H1 (cell line): ENCODE data around the gene PHKG2. TPM values are rescaled to one million over a fixed set of nuclear protein-coding genes. Genes with fewer than 3 reads are reported as not detected.

Experiments used
- CTCF ChIA-PET: fragments of 300-600 bp; sonication (Branson Sonifier 250); formaldehyde crosslinking; loops from one replicate; lab custom pipeline; 2021; ENCODE audit not compliant: partially characterized antibody; lab: Charles Lee
- POLR2A ChIA-PET: fragments of 300-600 bp; sonication (Branson Sonifier 250); formaldehyde crosslinking; loops from one replicate; lab custom pipeline; 2021; ENCODE audit warnings: inconsistent platforms; ENCODE audit not compliant: partially characterized antibody; lab: Charles Lee
- DNase-seq, 2 experiments: peaks; one replicate each; pipeline versions ENCODE4 v3.0.0 to v3.0.0-alpha.2; 2010 to 2022; ENCODE audit warnings: low spot score in 2 of 2, low read depth in 1 of 2, mixed read lengths in 1 of 2
- FAIRE-seq: peaks from 2 replicates; lab custom pipeline; 2011; peaks lifted over from hg19 to GRCh38; lab: Jason Lieb, UNC
- H2AFZ ChIP-seq: 2 replicates; pipeline ENCODE4 v1.8.1; 2012; ENCODE audit warnings: low read length, inconsistent platforms
- H2AK5ac ChIP-seq: 2 replicates; pipeline ENCODE4 v1.6.1; 2013; ENCODE audit warnings: low read depth, low read length
- H2BK120ac ChIP-seq: replicated peaks from 2 replicates; pipeline ENCODE3; 2013; ENCODE audit warnings: low read depth, low read length, inconsistent platforms
- H2BK12ac ChIP-seq: 2 replicates; pipeline ENCODE4 v1.6.1; 2013; ENCODE audit warnings: low read depth, low read length
- H2BK15ac ChIP-seq: 2 replicates; pipeline ENCODE4 v1.6.1; 2013; ENCODE audit warnings: low read length
- H2BK20ac ChIP-seq: 2 replicates; pipeline ENCODE4 v1.6.1; 2013; ENCODE audit warnings: low read length
- H2BK5ac ChIP-seq: 2 replicates; pipeline ENCODE4 v1.6.1; 2013; ENCODE audit warnings: low read depth, low read length
- H3K14ac ChIP-seq: 2 replicates; pipeline ENCODE4 v1.6.1; 2013; ENCODE audit warnings: inconsistent platforms; ENCODE audit not compliant: insufficient read length
- H3K18ac ChIP-seq: 2 replicates; pipeline ENCODE4 v1.6.1; 2013; ENCODE audit warnings: low read length; ENCODE audit errors: extremely low read depth
- H3K23ac ChIP-seq: 2 replicates; pipeline ENCODE4 v1.6.1; 2013; ENCODE audit warnings: inconsistent platforms; ENCODE audit not compliant: insufficient read length
- H3K23me2 ChIP-seq: 2 replicates; pipeline ENCODE4 v1.6.1; 2013; ENCODE audit warnings: low read depth, low read length
- H3K27ac ChIP-seq: 2 replicates; pipeline ENCODE4 v1.6.1; 2011; ENCODE audit warnings: low read depth, low read length, inconsistent platforms
- H3K27me3 ChIP-seq, 4 experiments: replicated peaks in 1 of 4; 1 replicate in 1 of 4; 2 replicates in 3 of 4; pipeline versions ENCODE4 v1.6.1 to v1.8.1; 2011 to 2013; ENCODE audit warnings: low read length in 3 of 4, mild to moderate bottlenecking in 3 of 4, inconsistent platforms in 2 of 4, mixed read lengths in 2 of 4, moderate library complexity in 1 of 4; ENCODE audit not compliant: control insufficient read depth in 3 of 4, insufficient read depth in 3 of 4; ENCODE audit errors: extremely low read depth in 1 of 4
- H3K36me3 ChIP-seq, 4 experiments: 2 replicates each; pipeline versions ENCODE4 v1.6.1 to v1.8.1; 2011 to 2013; ENCODE audit warnings: mild to moderate bottlenecking in 4 of 4, low read length in 3 of 4, moderate library complexity in 2 of 4, control low read depth in 1 of 4, inconsistent platforms in 1 of 4; ENCODE audit not compliant: insufficient read depth in 4 of 4, control insufficient read depth in 2 of 4
- H3K4ac ChIP-seq: replicated peaks from 2 replicates; pipeline ENCODE3; 2013; ENCODE audit warnings: low read length, low read depth, mixed read lengths, inconsistent platforms; ENCODE audit not compliant: insufficient read length
- H3K4me1 ChIP-seq, 4 experiments: replicated peaks in 1 of 4; 1 replicate in 1 of 4; 2 replicates in 3 of 4; pipeline versions ENCODE4 v1.6.1 to v1.8.1; 2011 to 2013; ENCODE audit warnings: low read length in 3 of 4, inconsistent platforms in 2 of 4, mixed read lengths in 1 of 4; ENCODE audit not compliant: insufficient read depth in 4 of 4, control insufficient read depth in 3 of 4
- H3K4me2 ChIP-seq, 2 experiments: 2 replicates each; pipeline versions ENCODE4 v1.6.1 to v1.8.1; 2011 to 2013; ENCODE audit warnings: low read depth in 2 of 2, low read length in 2 of 2, control low read depth in 1 of 2, inconsistent platforms in 1 of 2, mild to moderate bottlenecking in 1 of 2; ENCODE audit not compliant: insufficient read depth in 1 of 2
- H3K4me3 ChIP-seq, 4 experiments: fragments of 200-600, 300-600 bp in 1 of 4; sonication (generic), shearing (Covaris generic), sonication (Bioruptor Twin) in 1 of 4; 2 replicates each; pipeline versions ENCODE4 v1.5.1 to v1.8.1; 2011 to 2016; ENCODE audit warnings: low read length in 4 of 4, low read depth in 3 of 4, control low read depth in 2 of 4, inconsistent platforms in 2 of 4, mild to moderate bottlenecking in 2 of 4, mixed read lengths in 1 of 4, moderate library complexity in 1 of 4; ENCODE audit not compliant: insufficient read depth in 2 of 4; ENCODE audit errors: extremely low read depth in 1 of 4
- H3K56ac ChIP-seq: replicated peaks from 2 replicates; pipeline ENCODE3; 2013; ENCODE audit warnings: low read depth, mild to moderate bottlenecking, mixed read lengths, low read length, inconsistent platforms; ENCODE audit not compliant: insufficient read length
- H3K79me1 ChIP-seq: 2 replicates; pipeline ENCODE4 v1.6.1; 2013; ENCODE audit warnings: low read depth, low read length, control low read depth
- H3K79me2 ChIP-seq, 2 experiments: 2 replicates each; pipeline versions ENCODE4 v1.6.1 to v1.8.1; 2012 to 2013; ENCODE audit warnings: low read length in 2 of 2, mild to moderate bottlenecking in 2 of 2, inconsistent platforms in 1 of 2; ENCODE audit not compliant: insufficient read depth in 2 of 2, control insufficient read depth in 1 of 2
- H3K9ac ChIP-seq, 4 experiments: replicated peaks in 1 of 4; 1 replicate in 1 of 4; 2 replicates in 3 of 4; pipeline versions ENCODE4 v1.6.1 to v1.8.1; 2011 to 2013; ENCODE audit warnings: low read depth in 3 of 4, low read length in 3 of 4, control low read depth in 2 of 4, mild to moderate bottlenecking in 2 of 4, moderate library complexity in 2 of 4, inconsistent platforms in 1 of 4; ENCODE audit errors: extremely low read depth in 1 of 4
- H3K9me3 ChIP-seq, 2 experiments: 2 replicates each; pipeline versions ENCODE4 v1.6.1 to v1.8.1; 2012 to 2013; ENCODE audit warnings: mild to moderate bottlenecking in 2 of 2, moderate library complexity in 2 of 2, control low read depth in 1 of 2, inconsistent platforms in 1 of 2, low read depth in 1 of 2, low read length in 1 of 2, mixed read lengths in 1 of 2; ENCODE audit not compliant: insufficient read depth in 2 of 2
- H4K20me1 ChIP-seq, 2 experiments: replicated peaks in 1 of 2; 2 replicates each; pipeline versions ENCODE3 to v1.8.1; 2011 to 2013; ENCODE audit warnings: inconsistent platforms in 2 of 2, low read length in 2 of 2, mild to moderate bottlenecking in 1 of 2; ENCODE audit not compliant: insufficient read depth in 2 of 2, control insufficient read depth in 1 of 2
- H4K5ac ChIP-seq: 2 replicates; pipeline ENCODE4 v1.6.1; 2013; ENCODE audit warnings: low read length, low read depth, mixed read lengths, inconsistent platforms; ENCODE audit not compliant: insufficient read length
- H4K8ac ChIP-seq: 2 replicates; pipeline ENCODE4 v1.8.0; 2013; ENCODE audit warnings: mild to moderate bottlenecking, moderate library complexity, low read length, inconsistent platforms; ENCODE audit not compliant: insufficient read depth; ENCODE audit errors: extremely low read depth
- H4K91ac ChIP-seq: replicated peaks from 2 replicates; pipeline ENCODE3; 2013; ENCODE audit warnings: low read length, mixed read lengths, inconsistent platforms; ENCODE audit not compliant: insufficient read length
- BRCA1 ChIP-seq: IDR thresholded peaks from 2 replicates; pipeline ENCODE4 v1.6.1; 2012; ENCODE audit warnings: low read depth, low read length, improper control_type of control experiment
- CTBP2 ChIP-seq: IDR thresholded peaks from 2 replicates; pipeline ENCODE4 v1.7.0; 2011; ENCODE audit warnings: borderline replicate concordance, mild to moderate bottlenecking, moderate library complexity, mixed read lengths, low read length; ENCODE audit not compliant: insufficient read depth, insufficient read length
- HDAC6 ChIP-seq: IDR thresholded peaks from one replicate; pipeline ENCODE4 v1.7.1; 2012; ENCODE audit warnings: low read depth, mild to moderate bottlenecking, inconsistent platforms, low read length, moderate library complexity
- SP4 ChIP-seq: IDR thresholded peaks from 2 replicates; pipeline ENCODE4 v1.6.1; 2012; ENCODE audit warnings: low read length, inconsistent platforms
- WGBS, 2 experiments: shearing (Covaris generic) in 1 of 2; methylation state at CpG; one replicate each; pipeline versions ENCODE4 v1.1.6 to v1.1.7; 2013 to 2015; ENCODE audit warnings: low lambda C conversion rate in 2 of 2, mixed read lengths in 2 of 2, inconsistent platforms in 1 of 2, low coverage in 1 of 2, missing lambda C conversion rate in 1 of 2; ENCODE audit not compliant: insufficient replicate concordance in 2 of 2, insufficient coverage in 1 of 2, insufficient read length in 1 of 2; ENCODE audit errors: extremely low coverage in 1 of 2, missing lambda C conversion rate in 1 of 2; 5-methylcytosine and 5-hydroxymethylcytosine counted together
- polyA plus RNA-seq, 7 experiments: library from polyadenylated mRNA; depleted of rRNA in 3 of 7; stranded (reverse) in 5 of 7; unstranded in 2 of 7; fragments of >200 nt in 5 of 7; fragments of 200-250 nt in 2 of 7; gene quantifications; 1 replicate in 5 of 7; 2 replicates in 1 of 7; 4 replicates in 1 of 7; pipeline versions ENCODE4 v1.2.1 to v1.2.3, GENCODE V29; 2011 to 2013; ENCODE audit warnings: missing spikeins in 2 of 7, mixed read lengths in 2 of 7
- total RNA-seq: library from RNA; stranded (reverse); fragmentation: NEBNext Ultra II Directional; extraction: Animal tissue kit (Norgen Biotek cat#: 25700); gene quantifications from 2 replicates; pipeline ENCODE4 v1.2.1, GENCODE V29; 2021

The PHKG2 gene
- total and polyA plus RNA-seq, 2 of the 8 experiments (the other 6 are each of a cell fraction or from before 2014, with no cell fraction given), result 36.0 to 53.4 TPM

DNA sequence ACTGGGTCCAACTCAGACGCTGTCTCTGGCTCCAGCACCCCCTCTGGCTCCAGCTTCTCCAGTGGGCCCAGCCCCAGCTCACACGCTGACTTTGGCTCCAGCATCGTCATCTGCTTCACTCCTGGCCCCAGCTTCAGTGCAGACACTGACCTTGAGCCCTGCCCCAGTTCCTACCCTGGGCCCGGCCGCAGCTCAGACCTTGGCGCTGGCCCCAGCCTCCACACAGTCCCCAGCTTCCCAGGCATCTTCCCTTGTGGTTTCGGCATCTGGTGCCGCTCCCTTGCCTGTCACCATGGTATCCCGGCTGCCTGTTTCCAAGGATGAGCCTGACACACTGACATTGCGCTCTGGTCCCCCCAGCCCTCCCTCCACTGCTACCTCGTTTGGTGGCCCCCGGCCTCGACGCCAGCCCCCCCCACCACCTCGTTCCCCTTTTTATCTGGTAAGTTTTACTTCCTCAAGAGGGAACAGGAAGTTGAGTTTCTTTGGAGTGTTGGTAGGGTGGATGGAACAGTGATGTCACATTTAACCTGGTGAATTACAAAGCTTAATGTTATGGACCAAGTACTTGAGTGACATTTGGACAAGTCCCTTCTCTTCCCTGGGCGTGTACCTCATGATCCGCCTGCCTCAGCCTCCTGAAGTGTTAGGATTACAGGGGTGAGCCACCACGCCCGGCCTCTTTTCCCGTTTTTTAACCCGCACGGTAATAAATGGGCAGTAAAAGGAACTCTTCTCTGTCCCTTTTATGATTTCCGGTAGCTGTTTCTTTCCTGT, 23.4 kb upstream of the PHKG2 start:
- no peaks in the 10 kb centered on the region; a peak in 1 of 4 replicates for H3K79me2 ChIP-seq
- no peak for TF ChIP-seq CTBP2
- no peak for TF ChIP-seq HDAC6
- TF ChIP-seq BRCA1, result no peak
- TF ChIP-seq SP4, result no peak

More for the DNA sequence above, 23.4 kb upstream of the PHKG2 start:
- no peak overlapping the region for H3K9ac ChIP-seq
- H3K23ac ChIP-seq, result no peak overlapping the region
- H4K20me1 ChIP-seq, result peaks cover 8 to 28% of the 10 kb centered on the region in 2 experiments
- H3K4me2 ChIP-seq, result no peak overlapping the region
- no peak overlapping the region for H3K56ac ChIP-seq
- H3K14ac ChIP-seq, result no peak overlapping the region
- H4K5ac ChIP-seq, result no peak overlapping the region
- no peaks in the 10 kb centered on the region for H3K27me3 ChIP-seq
- no peak overlapping the region for H3K18ac ChIP-seq
- H2BK5ac ChIP-seq, result no peak overlapping the region
- H3K4ac ChIP-seq, result no peak overlapping the region
- no peaks in the 10 kb centered on the region for H3K23me2 ChIP-seq
- H2BK15ac ChIP-seq, result no peak overlapping the region
- no peak overlapping the region for H3K4me3 ChIP-seq
- H2BK20ac ChIP-seq, result no peak overlapping the region
- H2AFZ ChIP-seq, result no peak overlapping the region
- no peaks in the 10 kb centered on the region for H3K9me3 ChIP-seq
- H2AK5ac ChIP-seq, result no peak overlapping the region
- H4K8ac ChIP-seq, result no peak overlapping the region
- H3K4me1 ChIP-seq, result peaks cover 0 to 3% (median 3%) of the 10 kb centered on the region in 4 experiments; a peak in 2 of 7 replicates
- no peak overlapping the region for H2BK120ac ChIP-seq
- DNase-seq, result no peak
- no peak overlapping the region for H4K91ac ChIP-seq
- H2BK12ac ChIP-seq, result no peak overlapping the region
- H3K79me1 ChIP-seq, result peaks cover 6% of the 10 kb centered on the region; the same call in 1 of the 2 replicates
- CTCF ChIA-PET, result interaction anchor here (0.8 to 2.1 kb wide), 2 partner anchors 12 to 365 kb away, joined by 3 to 8 read pairs; no protein-coding TSS in a partner anchor
- no peak for FAIRE-seq
- H3K27ac ChIP-seq, result no peak overlapping the region
- H3K36me3 ChIP-seq, result peaks cover 39 to 67% (median 60%) of the 10 kb centered on the region in 4 experiments
- POLR2A ChIA-PET, result interaction anchor here (0.9 to 6.8 kb wide), 7 partner anchors 10 to 24 kb away, joined by 3 to 80 read pairs (median 9); partner anchors contain the start of genes PHKG2 and SRCAP
- 92% methylated on average over 17 of the region's 23 CpGs; no CpG with 5 or more reads in 1 of the 2 experiments for WGBS, 2 experiments
